DOHH2 (cell line): ENCODE measurements around the gene RIPK4.

Experiments
- H3F3A ChIP-seq: fragments of 200-600 bp; sonication (generic), shearing (Covaris generic); 2 replicates; pipeline ENCODE4 v1.6.0; 2016; ENCODE audit warnings: antibody characterized with exemption, mild to moderate bottlenecking; ENCODE audit not compliant: control insufficient read depth, insufficient read depth
- H3K27ac ChIP-seq: fragments of 200-600 bp; sonication (generic); 2 replicates; pipeline ENCODE4 v1.5.1; 2014; ENCODE audit warnings: low read depth, mild to moderate bottlenecking, low read length, moderate library complexity
- H3K27me3 ChIP-seq: fragments of 200-600 bp; sonication (generic); 2 replicates; pipeline ENCODE4 v1.6.1; 2014; ENCODE audit warnings: mild to moderate bottlenecking, low read length, mixed read lengths; ENCODE audit not compliant: control insufficient read depth
- H3K36me3 ChIP-seq: fragments of 200-600 bp; sonication (generic); 2 replicates; pipeline ENCODE4 v1.6.1; 2014; ENCODE audit warnings: mild to moderate bottlenecking, low read length, moderate library complexity, mixed read lengths; ENCODE audit not compliant: control insufficient read depth
- H3K4me1 ChIP-seq: fragments of 200-600 bp; sonication (generic); 2 replicates; pipeline ENCODE4 v1.6.1; 2014; ENCODE audit warnings: mild to moderate bottlenecking, low read length, mixed read lengths; ENCODE audit not compliant: control insufficient read depth
- H3K4me2 ChIP-seq: fragments of 200-600 bp; sonication (generic); 2 replicates; pipeline ENCODE4 v1.6.0; 2014; ENCODE audit warnings: mild to moderate bottlenecking, low read length, moderate library complexity
- H3K4me3 ChIP-seq: fragments of 200-600 bp; sonication (generic); 2 replicates; pipeline ENCODE4 v1.5.1; 2014; ENCODE audit warnings: mild to moderate bottlenecking, low read length, mixed read lengths
- H3K79me2 ChIP-seq: fragments of 200-600 bp; sonication (generic); 2 replicates; pipeline ENCODE4 v1.6.1; 2014; ENCODE audit warnings: mild to moderate bottlenecking, low read length, mixed read lengths; ENCODE audit not compliant: control insufficient read depth
- H3K9me2 ChIP-seq: fragments of 200-600 bp; sonication (generic); replicated peaks from 2 replicates; pipeline ENCODE4 v1.6.1; 2014; ENCODE audit warnings: mild to moderate bottlenecking, low read length, mixed read lengths; ENCODE audit not compliant: control insufficient read depth
- H3K9me3 ChIP-seq: fragments of 200-600 bp; sonication (generic); 2 replicates; pipeline ENCODE4 v1.6.1; 2014; ENCODE audit warnings: antibody characterized with exemption, low read length, mixed read lengths; ENCODE audit not compliant: control insufficient read depth, insufficient read depth
- H4K20me1 ChIP-seq: fragments of 200-600 bp; sonication (generic); 2 replicates; pipeline ENCODE4 v1.6.0; 2014; ENCODE audit warnings: low read depth, mild to moderate bottlenecking, antibody characterized with exemption, low read length, moderate library complexity; ENCODE audit not compliant: control insufficient read depth, insufficient read depth
- EZH2phosphoT487 ChIP-seq: fragments of 200-600 bp; sonication (generic); IDR thresholded peaks from 2 replicates; pipeline ENCODE4 v1.6.1; 2017; ENCODE audit warnings: borderline replicate concordance, mild to moderate bottlenecking, antibody characterized with exemption, low read length, moderate library complexity, mixed read lengths
- TF ChIP-seq, protein P1 (sequence below): fragments of 200-600 bp; sonication (generic); IDR thresholded peaks from one replicate; pipeline ENCODE4 v1.5.1; 2014; ENCODE audit warnings: antibody characterized with exemption, mild to moderate bottlenecking, low read depth, low read length; ENCODE audit not compliant: poor library complexity, severe bottlenecking

RIPK4 gene

GRCh38 chr21:41801321-41802197, 34.7 kb upstream of the RIPK4 start:
- H3K4me2 ChIP-seq, result no peak overlapping the region
- TF ChIP-seq EZH2phosphoT487, result no peak
- TF ChIP-seq, protein P1, sequence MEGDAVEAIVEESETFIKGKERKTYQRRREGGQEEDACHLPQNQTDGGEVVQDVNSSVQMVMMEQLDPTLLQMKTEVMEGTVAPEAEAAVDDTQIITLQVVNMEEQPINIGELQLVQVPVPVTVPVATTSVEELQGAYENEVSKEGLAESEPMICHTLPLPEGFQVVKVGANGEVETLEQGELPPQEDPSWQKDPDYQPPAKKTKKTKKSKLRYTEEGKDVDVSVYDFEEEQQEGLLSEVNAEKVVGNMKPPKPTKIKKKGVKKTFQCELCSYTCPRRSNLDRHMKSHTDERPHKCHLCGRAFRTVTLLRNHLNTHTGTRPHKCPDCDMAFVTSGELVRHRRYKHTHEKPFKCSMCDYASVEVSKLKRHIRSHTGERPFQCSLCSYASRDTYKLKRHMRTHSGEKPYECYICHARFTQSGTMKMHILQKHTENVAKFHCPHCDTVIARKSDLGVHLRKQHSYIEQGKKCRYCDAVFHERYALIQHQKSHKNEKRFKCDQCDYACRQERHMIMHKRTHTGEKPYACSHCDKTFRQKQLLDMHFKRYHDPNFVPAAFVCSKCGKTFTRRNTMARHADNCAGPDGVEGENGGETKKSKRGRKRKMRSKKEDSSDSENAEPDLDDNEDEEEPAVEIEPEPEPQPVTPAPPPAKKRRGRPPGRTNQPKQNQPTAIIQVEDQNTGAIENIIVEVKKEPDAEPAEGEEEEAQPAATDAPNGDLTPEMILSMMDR, result no peak
- H3K27ac ChIP-seq, result no peak overlapping the region

GRCh38 chr21:41800425-41801320, 33.8 kb upstream of the RIPK4 start:
- H3K36me3 ChIP-seq, result peaks cover 82% of the 10 kb centered on the region
- H3K27ac ChIP-seq, result no peak overlapping the region
- no peaks in the 10 kb centered on the region for H3K9me3 ChIP-seq
- H3K4me2 ChIP-seq, result no peak overlapping the region
- H3K27me3 ChIP-seq, result no peaks in the 10 kb centered on the region
- H3K9me2 ChIP-seq, result no peaks in the 10 kb centered on the region
- no peak overlapping the region for H3K4me3 ChIP-seq
- peaks cover 4% of the 10 kb centered on the region; the same call in 1 of the 2 replicates for H4K20me1 ChIP-seq
- TF ChIP-seq, protein P1, result no peak
- no peak for TF ChIP-seq EZH2phosphoT487
- H3F3A ChIP-seq, result peaks cover 8% of the 10 kb centered on the region; the same call in 1 of the 2 replicates
- H3K4me1 ChIP-seq, result no peaks in the 10 kb centered on the region; the same call in 1 of the 2 replicates
- H3K79me2 ChIP-seq, result peaks cover 8% of the 10 kb centered on the region

More at GRCh38 chr21:41801321-41802197, 34.7 kb upstream of the RIPK4 start:
- Histone ChIP-seq H3K36me3 (peaks cover 86% of the 10 kb centered on the region), H3K4me1 (no peaks in the 10 kb centered on the region; the same call in 1 of the 2 replicates), H4K20me1 (peaks cover 6% of the 10 kb centered on the region; the same call in 1 of the 2 replicates), H3K9me2 (no peaks in the 10 kb centered on the region), H3K79me2 (peaks cover 12% of the 10 kb centered on the region), H3K27me3 (no peaks in the 10 kb centered on the region), H3K9me3 (no peaks in the 10 kb centered on the region), H3K4me3 (no peak overlapping the region), H3F3A (peaks cover 4% of the 10 kb centered on the region; the same call in 1 of the 2 replicates)

GRCh38 chr21:41799763-41800162, 32.9 kb upstream of the RIPK4 start:
- Histone ChIP-seq H3K36me3 (peaks cover 73% of the 10 kb centered on the region), H3K27me3 (no peaks in the 10 kb centered on the region), H3K27ac (no peak overlapping the region), H3K4me2 (no peak overlapping the region), H3K9me2 (no peaks in the 10 kb centered on the region), H3K4me3 (no peak overlapping the region), H3K9me3 (no peaks in the 10 kb centered on the region), H3F3A (peaks cover 8% of the 10 kb centered on the region; the same call in 1 of the 2 replicates), H4K20me1 (no peaks in the 10 kb centered on the region; the same call in 1 of the 2 replicates), H3K4me1 (no peaks in the 10 kb centered on the region; the same call in 1 of the 2 replicates), H3K79me2 (no peaks in the 10 kb centered on the region)
- TF ChIP-seq, protein P1, result no peak
- no peak for TF ChIP-seq EZH2phosphoT487
